HG03025 (cell line): ENCODE measurements around the gene CEP104.

Source experiments
- ATAC-seq: cut with Tn5 transposase; IDR thresholded peaks from one replicate; pipeline ENCODE4 v1.9.1; 2021; ENCODE audit warnings: mild to moderate bottlenecking, moderate library complexity; ENCODE audit not compliant: unreplicated experiment, low FRiP score

The CEP104 gene

DNA sequence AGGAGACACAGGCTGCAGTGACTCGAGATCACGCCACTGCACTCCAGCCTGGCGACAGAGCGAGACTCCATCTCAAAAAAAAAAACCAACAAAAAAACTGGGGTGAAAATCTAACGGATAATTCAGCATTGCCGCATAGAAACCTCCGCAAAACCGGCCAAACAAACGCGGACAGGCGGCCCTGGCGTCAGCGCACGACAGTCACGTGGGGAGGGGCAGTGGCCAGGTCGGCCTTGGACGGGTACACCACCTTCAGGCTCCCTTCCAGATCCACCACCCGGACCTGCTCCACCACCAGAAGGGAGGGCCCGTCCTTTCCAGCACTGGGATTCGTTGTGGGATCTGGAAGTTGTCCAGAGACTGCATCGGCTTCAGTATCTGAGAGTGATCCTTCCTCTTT lies 76.1 kb downstream of the CEP104 start:
- ATAC-seq = no peak

GRCh38 chr1:3779912-3780416 lies 77.0 kb downstream of the CEP104 start:
- no peak for ATAC-seq

DNA sequence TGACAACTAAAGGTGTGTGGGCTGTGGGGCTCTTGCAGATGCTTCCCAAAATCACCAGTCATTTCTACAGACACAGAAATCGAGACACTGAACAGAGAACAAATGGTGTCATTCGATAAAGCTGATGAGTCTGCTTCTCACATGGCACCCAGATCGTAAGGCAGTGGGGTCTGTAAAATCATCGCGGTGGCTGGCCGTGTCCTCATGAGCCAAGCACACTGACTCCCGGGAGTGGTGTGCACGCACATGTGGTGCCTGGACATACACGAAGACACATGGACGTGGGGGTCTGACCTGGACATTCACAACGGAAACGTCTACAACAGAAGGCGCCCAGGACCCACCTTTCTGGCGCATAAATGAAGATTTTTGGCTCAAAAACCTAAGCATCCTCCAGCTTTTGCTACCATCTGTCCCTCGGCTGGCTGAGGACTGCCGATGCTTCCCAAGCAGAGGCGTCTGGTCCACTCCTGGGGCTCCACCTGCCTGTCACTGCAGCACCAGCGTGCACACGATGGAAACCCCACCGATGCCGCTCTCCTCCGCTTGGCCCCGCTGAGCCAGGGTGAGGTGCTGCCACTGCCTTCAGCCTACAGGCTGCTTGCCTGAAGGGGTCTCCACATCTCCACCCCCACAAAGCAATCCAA lies 77.6 kb downstream of the CEP104 start:
- no peak for ATAC-seq

GRCh38 chr1:3778590-3779264 lies 78.3 kb downstream of the CEP104 start:
- ATAC-seq = no peak

GRCh38 chr1:3777647-3778589 lies 79.1 kb downstream of the CEP104 start:
- ATAC-seq = no peak

DNA sequence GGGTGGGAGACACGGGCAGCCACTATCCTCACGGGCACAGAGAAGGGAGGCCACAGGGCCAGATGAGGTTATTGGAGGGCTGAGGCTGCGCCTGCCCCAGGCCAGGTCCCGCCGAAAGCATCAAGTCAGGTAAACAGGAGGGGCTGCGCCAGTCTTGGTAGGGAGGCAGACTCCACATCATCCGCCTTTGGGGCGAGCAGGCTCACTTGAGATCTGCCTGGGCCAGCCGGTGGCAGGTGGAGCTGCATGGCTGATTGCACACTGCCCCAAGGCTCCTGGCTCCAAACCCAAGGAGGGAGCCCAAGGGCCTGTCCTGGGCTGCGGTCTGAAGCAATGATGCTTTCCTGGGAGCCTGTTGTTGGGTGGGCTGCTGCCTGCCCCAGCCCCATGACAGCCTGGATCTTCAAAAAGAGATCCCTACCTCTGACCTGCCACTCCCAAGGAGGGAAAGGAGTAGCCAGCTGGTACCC lies 79.9 kb downstream of the CEP104 start:
- no peak for ATAC-seq

DNA sequence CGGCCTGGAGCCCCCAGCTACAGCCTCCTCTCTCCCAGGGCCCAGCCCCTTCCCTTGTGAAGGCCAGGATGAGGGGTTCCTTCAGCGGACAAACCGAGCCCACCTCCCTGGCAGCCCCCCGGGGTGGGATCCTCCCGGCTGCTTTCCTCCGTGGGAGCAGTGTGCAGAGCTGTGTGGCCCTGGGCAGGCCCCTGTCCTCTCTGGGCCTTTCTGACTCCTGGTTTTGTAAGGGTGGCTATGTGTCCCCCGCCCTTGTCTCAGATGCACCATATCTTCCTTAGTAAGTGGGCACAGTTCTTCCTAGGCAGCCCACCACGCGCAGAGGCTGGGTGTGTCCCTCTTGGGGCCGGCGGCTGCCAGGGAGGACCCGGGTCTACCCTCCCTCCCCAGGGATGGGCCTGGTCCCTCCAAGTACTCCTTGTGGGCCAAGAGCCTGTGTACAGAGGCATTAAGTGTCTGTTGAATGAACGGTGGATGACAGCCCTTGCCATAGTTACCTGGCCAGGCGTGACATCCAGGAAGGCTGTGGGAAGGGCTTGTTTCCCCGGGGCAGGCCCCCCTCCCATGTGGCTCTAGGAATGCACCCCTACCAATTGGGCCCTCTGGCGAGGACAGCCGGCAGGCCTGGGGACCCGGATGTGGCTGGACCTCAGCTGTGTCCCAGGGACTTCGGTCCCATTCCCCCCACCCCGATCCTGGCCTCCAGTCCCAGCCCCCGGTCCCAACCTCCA lies 80.6 kb downstream of the CEP104 start:
- no peak for ATAC-seq

- no peak for ATAC-seq
Measured at GRCh38 chr1:3775490-3776230, 81.4 kb downstream of the CEP104 start.

GRCh38 chr1:3774946-3775489 lies 82.0 kb downstream of the CEP104 start:
- no peak for ATAC-seq

GRCh38 chr1:3774276-3774945 lies 82.6 kb downstream of the CEP104 start:
- no peak for ATAC-seq

DNA sequence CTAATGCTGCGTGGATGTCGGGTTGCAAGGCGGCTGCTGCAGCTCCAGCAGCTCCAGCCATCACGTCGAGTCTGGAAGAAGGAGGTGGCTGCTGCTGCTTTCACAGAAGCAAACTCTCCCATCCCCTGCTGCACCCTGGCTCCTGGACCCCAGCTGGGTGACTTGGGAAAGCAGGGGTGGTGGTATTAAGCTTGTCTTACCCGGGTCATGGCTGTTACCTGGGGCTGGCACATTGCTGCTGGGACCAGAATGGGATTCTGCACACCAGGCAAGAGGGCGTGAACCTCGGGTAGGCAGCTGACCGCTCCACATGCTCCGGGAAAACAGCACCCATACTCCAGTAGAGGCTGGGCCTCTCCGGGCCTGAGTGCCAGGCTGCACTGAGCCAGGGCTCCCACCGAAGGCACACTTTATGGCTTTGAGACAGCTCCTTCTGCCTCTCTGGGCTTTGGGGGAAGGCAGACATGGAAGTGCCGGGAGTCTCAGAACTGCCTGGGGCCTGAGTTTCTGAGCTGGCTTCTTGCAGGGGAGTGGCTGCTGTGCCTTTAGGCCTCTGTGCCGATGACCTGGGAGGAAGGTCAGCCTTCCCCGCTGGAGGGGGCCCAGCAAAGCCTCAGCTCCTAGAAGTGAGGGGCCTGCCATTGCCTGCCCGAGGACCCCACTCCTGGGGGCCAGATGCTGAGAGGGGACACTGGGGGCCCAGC lies 83.3 kb downstream of the CEP104 start:
- no peak for ATAC-seq

DNA sequence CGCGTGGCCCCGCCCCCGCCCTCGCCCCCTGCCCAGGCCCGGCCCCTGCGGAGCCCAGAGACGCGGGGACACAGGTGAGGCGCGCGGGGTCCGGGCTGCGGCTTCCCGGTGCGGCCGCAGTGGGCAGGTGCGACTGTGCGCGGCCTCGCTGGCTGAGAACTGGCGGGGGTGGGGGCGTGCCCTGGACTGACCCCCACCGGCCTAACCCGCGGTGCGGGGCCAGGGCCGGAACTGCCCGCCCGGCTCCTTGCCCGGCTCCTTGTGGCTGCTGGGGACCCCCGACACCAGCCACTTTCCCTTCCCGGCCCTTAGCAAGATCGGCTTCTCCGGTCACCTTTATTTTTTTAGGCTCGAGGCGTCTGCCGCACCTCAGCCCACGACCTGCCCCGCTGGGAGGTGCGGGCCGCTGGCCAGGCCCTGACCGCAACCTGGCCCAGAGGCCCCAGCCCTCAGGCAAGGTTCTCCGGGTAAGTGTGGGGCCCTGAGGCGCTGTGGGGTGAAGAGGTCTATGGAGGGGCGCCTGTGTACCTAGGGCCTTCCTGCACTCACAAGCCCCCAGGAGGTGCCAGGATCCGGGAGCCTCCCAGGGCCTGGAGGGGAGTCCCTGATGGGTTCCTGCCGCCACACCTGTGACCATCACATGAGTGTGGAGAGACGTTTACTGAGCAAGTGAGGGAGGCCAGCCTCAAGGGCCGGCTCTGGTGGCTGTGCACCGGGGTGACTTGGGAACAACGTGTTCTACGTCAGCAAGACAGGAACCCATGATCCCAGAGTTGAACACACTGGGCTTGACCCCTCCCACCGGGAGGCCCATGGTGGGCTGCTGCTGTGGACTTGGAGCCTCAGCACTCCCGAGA lies 84.1 kb downstream of the CEP104 start, which contains the start of gene SMIM1:
Gene SMIM1, plus strand, starts transcription at position 35 of the 857 bp plus-strand sequence. CDS start 2,625 bp downstream, outside the sequence.
- ATAC-seq = peak; percentile 25

DNA sequence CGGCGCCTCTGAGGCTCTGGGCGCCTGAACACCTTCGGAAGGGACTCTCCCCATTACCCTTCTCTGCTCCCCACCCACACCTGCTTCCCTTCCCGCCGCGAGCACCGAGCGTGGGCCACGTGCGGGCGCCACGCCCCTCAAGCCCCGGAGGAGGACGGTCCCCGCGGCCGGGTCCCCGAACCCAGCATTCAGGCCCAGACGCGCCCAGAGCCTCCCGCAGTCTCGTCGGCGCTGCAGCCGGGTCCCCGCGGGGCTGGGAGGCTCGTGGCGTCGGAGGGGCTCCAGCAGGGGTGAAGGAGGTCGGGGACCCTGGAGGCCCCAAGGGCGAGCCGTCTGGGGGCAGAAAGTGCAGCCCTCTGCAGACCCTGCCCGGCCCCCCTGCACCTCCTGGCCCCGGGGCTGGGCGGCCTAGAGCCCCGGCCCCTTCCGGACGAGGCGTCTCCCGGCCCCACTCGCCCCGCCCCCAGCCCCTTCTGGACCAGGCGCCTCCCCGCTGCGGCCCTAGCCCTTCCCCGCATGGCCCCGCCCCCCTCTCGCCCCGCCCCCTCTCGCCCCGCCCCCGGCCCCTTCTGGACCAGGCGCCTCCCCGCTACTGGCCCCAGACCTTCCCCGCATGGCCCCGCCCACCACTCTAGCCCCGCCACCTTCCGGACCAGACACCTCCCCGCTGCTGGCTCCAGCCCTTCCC lies 84.8 kb downstream of the CEP104 start:
- ATAC-seq = peak; percentile 38

DNA sequence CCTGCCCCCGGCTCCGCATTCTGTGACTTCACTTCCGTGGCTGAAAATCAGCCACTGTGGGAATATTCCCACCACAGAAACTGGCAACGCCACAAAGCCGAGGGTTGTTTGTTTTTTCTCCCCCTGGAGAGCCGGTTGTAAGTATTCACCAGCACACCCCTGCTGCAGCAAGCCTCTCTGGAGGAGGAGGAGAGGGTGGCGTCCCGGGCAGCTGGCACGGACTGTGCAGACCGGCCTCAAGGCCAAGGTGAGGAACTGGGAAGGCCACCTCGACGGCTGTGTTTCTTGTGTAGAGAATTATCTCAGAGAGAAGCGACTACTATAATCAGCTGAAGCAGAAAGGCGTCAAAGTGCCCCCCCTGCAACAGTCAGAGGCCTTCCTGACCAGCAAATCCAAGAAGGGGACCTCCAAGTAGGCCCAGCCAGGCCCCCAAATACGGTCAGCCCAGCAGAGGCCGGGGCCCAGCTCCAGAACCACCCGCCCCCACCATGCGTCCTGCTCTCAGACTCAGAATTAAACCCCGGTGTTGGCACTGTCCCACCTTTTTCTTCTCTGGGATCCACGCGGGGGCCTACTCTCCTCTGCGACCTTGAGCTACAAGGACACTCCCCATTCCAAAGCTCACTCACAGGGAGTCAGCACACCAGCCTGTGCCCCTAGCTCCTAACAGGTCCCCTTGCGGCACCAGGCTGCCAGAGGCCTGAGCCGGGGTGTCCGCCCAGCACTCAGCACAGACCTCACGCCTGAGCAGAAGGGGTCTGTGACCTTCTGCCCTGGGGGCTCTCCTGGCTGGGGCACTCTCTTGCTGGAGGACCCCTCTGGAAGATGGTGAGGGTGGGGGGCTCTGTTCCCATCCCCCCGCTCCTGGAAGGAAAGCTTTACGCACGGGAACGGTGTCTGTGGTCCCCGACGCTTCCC lies 85.6 kb downstream of the CEP104 start:
- no peak for ATAC-seq

DNA sequence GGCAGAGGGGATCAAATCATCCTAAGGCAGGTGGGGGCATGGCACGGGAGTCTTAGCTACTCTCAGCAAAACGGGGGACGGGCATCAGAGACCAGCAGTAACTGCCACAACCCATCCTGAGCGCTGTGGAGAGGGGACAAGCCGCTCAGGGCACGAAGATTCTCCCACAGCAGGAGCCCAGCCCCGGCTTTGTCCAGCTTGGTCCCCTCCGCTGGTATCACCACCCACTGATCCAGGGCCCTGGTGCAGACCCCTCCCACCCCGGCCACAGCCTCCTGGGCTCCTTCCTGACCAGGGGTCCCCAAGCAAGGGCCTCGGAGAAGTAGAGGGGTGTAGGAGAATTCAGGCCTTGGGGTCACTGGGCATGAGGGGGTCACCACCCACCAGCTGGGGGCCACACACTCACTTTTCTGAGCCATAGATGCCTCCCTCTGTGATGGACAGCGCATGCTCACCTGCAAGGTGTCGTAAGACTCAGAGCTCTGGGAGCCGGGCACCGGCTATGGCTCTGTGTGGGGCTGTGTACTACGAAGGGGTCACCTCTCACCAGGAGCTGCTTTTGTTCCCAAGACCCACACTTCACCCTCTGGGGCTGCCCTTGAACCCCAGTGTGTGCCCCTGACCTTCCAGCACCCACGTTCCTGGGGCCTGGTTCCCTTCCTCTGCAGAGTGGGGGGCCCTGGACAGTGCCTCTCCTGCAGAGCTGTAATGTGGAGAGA lies 86.8 kb downstream of the CEP104 start:
- no peak for ATAC-seq
